ENCODE measurements around the gene SLF2.

SLF2 gene

DNA sequence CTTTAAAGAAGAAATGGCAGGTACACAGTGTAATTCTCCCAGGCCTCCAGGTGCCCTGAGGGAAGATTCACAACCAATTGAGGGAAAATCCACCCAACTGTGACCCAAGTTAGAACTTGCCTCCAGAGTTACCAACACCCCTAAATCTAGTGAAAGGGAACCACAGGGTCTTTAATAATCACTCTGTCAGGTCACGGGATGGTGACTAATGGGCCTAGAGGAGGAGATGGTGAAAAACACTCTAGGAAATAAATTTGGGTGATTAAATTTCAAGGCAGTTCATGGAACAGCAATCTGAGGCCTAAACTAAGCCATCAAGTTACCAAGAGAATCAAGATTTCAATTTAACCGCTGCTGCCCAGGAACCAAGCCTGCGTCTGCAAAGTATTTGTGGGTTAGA lies 26.7 kb upstream of the SLF2 start:
- no peak overlapping the region for H3K4me3 ChIP-seq (ENCODE audit: low read depth, low read length)
- TF ChIP-seq, protein P1, sequence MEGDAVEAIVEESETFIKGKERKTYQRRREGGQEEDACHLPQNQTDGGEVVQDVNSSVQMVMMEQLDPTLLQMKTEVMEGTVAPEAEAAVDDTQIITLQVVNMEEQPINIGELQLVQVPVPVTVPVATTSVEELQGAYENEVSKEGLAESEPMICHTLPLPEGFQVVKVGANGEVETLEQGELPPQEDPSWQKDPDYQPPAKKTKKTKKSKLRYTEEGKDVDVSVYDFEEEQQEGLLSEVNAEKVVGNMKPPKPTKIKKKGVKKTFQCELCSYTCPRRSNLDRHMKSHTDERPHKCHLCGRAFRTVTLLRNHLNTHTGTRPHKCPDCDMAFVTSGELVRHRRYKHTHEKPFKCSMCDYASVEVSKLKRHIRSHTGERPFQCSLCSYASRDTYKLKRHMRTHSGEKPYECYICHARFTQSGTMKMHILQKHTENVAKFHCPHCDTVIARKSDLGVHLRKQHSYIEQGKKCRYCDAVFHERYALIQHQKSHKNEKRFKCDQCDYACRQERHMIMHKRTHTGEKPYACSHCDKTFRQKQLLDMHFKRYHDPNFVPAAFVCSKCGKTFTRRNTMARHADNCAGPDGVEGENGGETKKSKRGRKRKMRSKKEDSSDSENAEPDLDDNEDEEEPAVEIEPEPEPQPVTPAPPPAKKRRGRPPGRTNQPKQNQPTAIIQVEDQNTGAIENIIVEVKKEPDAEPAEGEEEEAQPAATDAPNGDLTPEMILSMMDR (IDR thresholded peaks at IDR 0.05; ENCODE audit: low read depth, low read length, missing control alignments), result no peak
- DNase-seq (ENCODE audit: low read depth), result no peak
- in situ Hi-C loops (cut with HindIII; ENCODE audit: low sequenced_read_pairs), result loop anchor here (25.0 kb wide), 1 partner anchor 549 kb away; the partner anchor contains the start of genes PKD2L1 and SCD

DNA sequence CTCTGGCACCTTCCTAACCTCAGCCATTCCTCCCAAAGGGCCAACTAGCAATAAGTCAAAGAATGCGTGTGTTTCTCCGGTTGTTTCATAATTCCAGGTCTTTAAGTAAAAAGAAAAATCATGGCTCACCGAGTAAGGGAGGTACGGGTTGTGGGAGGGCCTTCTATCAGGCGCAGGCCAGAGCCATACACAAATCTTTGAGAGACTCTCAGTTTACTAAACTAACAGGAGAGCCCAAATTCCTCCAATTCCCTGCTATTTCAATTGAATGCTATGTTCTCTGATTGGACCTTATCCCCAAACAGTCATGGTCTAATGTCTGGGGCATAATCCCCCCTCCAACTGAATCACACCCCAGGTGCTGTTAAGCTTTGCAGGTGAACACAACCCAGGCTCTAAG lies 26.2 kb upstream of the SLF2 start:
- in situ Hi-C loops (cut with HindIII; ENCODE audit: low sequenced_read_pairs), result loop anchor here (25.0 kb wide), 1 partner anchor 549 kb away; the partner anchor contains the start of genes PKD2L1 and SCD
- DNase-seq (ENCODE audit: low read depth), result no peak
- no peak overlapping the region for H3K4me3 ChIP-seq (ENCODE audit: low read depth, low read length)
- TF ChIP-seq, protein P1 (IDR thresholded peaks at IDR 0.05; ENCODE audit: low read depth, low read length, missing control alignments), result no peak

- DNase-seq (ENCODE audit: low read depth), result no peak
- H3K4me3 ChIP-seq (ENCODE audit: low read depth, low read length), result no peak overlapping the region
- in situ Hi-C loops (cut with HindIII; ENCODE audit: low sequenced_read_pairs), result loop anchor here (25.0 kb wide), 1 partner anchor 550 kb away; the partner anchor contains the start of genes PKD2L1 and SCD
- TF ChIP-seq, protein P1 (IDR thresholded peaks at IDR 0.05; ENCODE audit: low read depth, low read length, missing control alignments), result no peak
These were observed 25.8 kb upstream of the SLF2 start for GRCh38 chr10:100886963-100887362.

- H3K4me3 ChIP-seq (ENCODE audit: low read depth, low read length), result no peak overlapping the region
- TF ChIP-seq, protein P1 (IDR thresholded peaks at IDR 0.05; ENCODE audit: low read depth, low read length, missing control alignments), result no peak
- in situ Hi-C loops (cut with HindIII; ENCODE audit: low sequenced_read_pairs), result loop anchor here (25.0 kb wide), 1 partner anchor 551 kb away; the partner anchor contains the start of genes PKD2L1 and SCD
- DNase-seq (ENCODE audit: low read depth), result no peak
These were observed 24.9 kb upstream of the SLF2 start for GRCh38 chr10:100887761-100888296.

DNA sequence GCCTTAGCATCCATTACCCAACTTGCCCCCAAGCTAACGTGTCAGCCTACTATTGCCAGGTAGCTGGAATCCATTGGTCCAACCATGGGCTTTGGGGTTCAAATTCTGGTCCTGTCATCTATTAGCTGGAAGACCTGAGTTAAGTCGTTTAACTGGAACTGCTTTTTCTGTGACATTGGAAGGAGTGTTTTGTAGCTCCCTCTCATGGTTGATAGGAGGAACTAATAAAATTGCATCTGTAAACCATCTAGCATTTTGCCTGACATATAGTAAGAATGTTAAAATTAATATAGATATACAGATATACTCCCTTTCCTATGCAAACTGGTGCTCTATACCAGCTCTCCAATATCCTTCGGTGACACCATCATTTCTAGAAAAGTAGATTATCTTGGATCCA lies 23.8 kb upstream of the SLF2 start:
- DNase-seq (ENCODE audit: low read depth), result no peak
- in situ Hi-C loops (cut with HindIII; ENCODE audit: low sequenced_read_pairs), result loop anchor here (25.0 kb wide), 1 partner anchor 552 kb away; the partner anchor contains the start of genes PKD2L1 and SCD

DNA sequence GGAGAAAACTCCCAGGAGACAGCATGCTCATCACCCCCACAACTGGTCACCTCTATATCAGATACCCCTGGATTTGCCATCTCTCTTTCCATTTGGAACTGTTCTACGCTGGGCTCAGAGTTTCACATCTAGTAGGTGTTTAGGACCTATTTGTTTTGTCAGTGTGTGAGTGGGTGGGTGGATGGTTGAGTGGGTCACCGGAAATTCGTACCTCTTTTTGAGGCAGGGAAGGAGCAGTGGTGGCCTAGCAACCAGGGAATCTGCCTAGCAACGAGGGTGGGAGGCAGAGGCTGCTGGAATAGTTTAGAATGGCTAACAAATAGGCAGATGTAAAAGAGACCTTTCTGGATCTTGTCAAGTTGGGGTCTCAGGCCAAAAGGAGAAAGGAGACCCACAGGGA lies 23.2 kb upstream of the SLF2 start:
- in situ Hi-C loops (cut with HindIII; ENCODE audit: low sequenced_read_pairs), result loop anchor here (25.0 kb wide), 1 partner anchor 552 kb away; the partner anchor contains the start of genes PKD2L1 and SCD
- TF ChIP-seq, protein P1 (IDR thresholded peaks at IDR 0.05; ENCODE audit: low read depth, low read length, missing control alignments), result no peak

More for the DNA sequence above, 23.8 kb upstream of the SLF2 start:
- no peak overlapping the region for H3K4me3 ChIP-seq (ENCODE audit: low read depth, low read length)
- TF ChIP-seq, protein P1 (IDR thresholded peaks at IDR 0.05; ENCODE audit: low read depth, low read length, missing control alignments), result no peak

More for the DNA sequence above, 23.2 kb upstream of the SLF2 start:
- no peak overlapping the region for H3K4me3 ChIP-seq (ENCODE audit: low read depth, low read length)
- no peak for DNase-seq (ENCODE audit: low read depth)
